Islet of Langerhans (tissue), 1 donor: ENCODE measurements around the gene SLC22A4.

Source experiments
- FAIRE-seq: peaks from one replicate; lab custom pipeline; 2011; peaks lifted over from hg19 to GRCh38; lab: Jason Lieb, UNC

The SLC22A4 gene

GRCh38 chr5:132300577-132301343 is 6.6 kb downstream of the SLC22A4 start:
- no peak for FAIRE-seq

GRCh38 chr5:132301344-132302271 is 7.4 kb downstream of the SLC22A4 start:
- FAIRE-seq, result no peak

- no peak for FAIRE-seq
Measured at GRCh38 chr5:132302413-132302812, 8.2 kb downstream of the SLC22A4 start.

- FAIRE-seq, result no peak
Measured at GRCh38 chr5:132303589-132303988, 9.4 kb downstream of the SLC22A4 start.

GRCh38 chr5:132305420-132305819 is 11.2 kb downstream of the SLC22A4 start:
- FAIRE-seq, result no peak

GRCh38 chr5:132308701-132309100 is 14.5 kb downstream of the SLC22A4 start:
- FAIRE-seq, result no peak

GRCh38 chr5:132309679-132310078 is 15.5 kb downstream of the SLC22A4 start:
- FAIRE-seq, result no peak

GRCh38 chr5:132310141-132310834 is 16.1 kb downstream of the SLC22A4 start:
- FAIRE-seq, result no peak

- FAIRE-seq, result no peak
Measured at GRCh38 chr5:132313366-132313765, 19.2 kb downstream of the SLC22A4 start.

GRCh38 chr5:132313961-132314432 is 19.8 kb downstream of the SLC22A4 start:
- no peak for FAIRE-seq

GRCh38 chr5:132315529-132316067 is 21.4 kb downstream of the SLC22A4 start:
- no peak for FAIRE-seq

- FAIRE-seq, result no peak
Measured at GRCh38 chr5:132319975-132320374, 25.8 kb downstream of the SLC22A4 start.

- no peak for FAIRE-seq
Measured at GRCh38 chr5:132321109-132321721, 27.0 kb downstream of the SLC22A4 start.

- no peak for FAIRE-seq
Measured at GRCh38 chr5:132322266-132322665, 28.1 kb downstream of the SLC22A4 start.

- FAIRE-seq, result no peak
Measured at GRCh38 chr5:132323202-132323601, 29.0 kb downstream of the SLC22A4 start.

GRCh38 chr5:132325691-132326090 is 31.5 kb downstream of the SLC22A4 start:
- no peak for FAIRE-seq

- no peak for FAIRE-seq
Measured at GRCh38 chr5:132327252-132327955, 33.2 kb downstream of the SLC22A4 start.

- FAIRE-seq, result no peak
Measured at GRCh38 chr5:132334812-132335211, 40.6 kb downstream of the SLC22A4 start.

- no peak for FAIRE-seq
Measured at GRCh38 chr5:132335402-132335801, 41.2 kb downstream of the SLC22A4 start.

GRCh38 chr5:132339502-132339901 is 45.3 kb downstream of the SLC22A4 start:
- no peak for FAIRE-seq
